Measurements from ENCODE around the gene KRTAP4-8. TPM values are rescaled to one million over a fixed set of nuclear protein-coding genes. Genes with fewer than 3 reads are reported as not detected.
"Not testable (repeated sequence)": the region's sequence is repeated elsewhere in the genome, so short reads cannot be mapped to it uniquely, and the experiment has no call there.

KRTAP4-8 gene
- total RNA-seq, 2 experiments from 2014 or later = not detected

- intact Hi-C loops (cut with micrococcal nuclease; ENCODE audit: unreplicated experiment) = no loop called here
- H4K20me1 ChIP-seq (ENCODE audit: insufficient read depth, low read length) = no peaks in the 10 kb centered on the region
- no peak within 1 kb of the TSS for H3K27ac ChIP-seq (ENCODE audit: low read depth, low read length, poor library complexity, severe bottlenecking)
- no peak within 1 kb of the TSS for H3K4me2 ChIP-seq (ENCODE audit: low read length)
- TF ChIP-seq EZH2phosphoT487 (IDR thresholded peaks at IDR 0.05; ENCODE audit: borderline replicate concordance, low read depth, low read length) = no peak
- TF ChIP-seq CTCF (conservative IDR thresholded peaks at IDR 0.05; ENCODE audit: low read length) = no peak
- no peak within 1 kb of the TSS for H3K4me3 ChIP-seq (ENCODE audit: low read depth, low read length, poor library complexity, severe bottlenecking)
- no peaks in the 10 kb centered on the region for H3K79me2 ChIP-seq (ENCODE audit: insufficient read depth, low read depth, low read length)
- H3K9me3 ChIP-seq (ENCODE audit: low read length) = no peaks in the 10 kb centered on the region
- H3K36me3 ChIP-seq (ENCODE audit: insufficient read depth, low read length) = no peaks in the 10 kb centered on the region
- ChIA-PET CTCF (ENCODE audit: unreplicated experiment) (no interaction called here), POLR2A (no interaction called here)
- H2AFZ ChIP-seq (ENCODE audit: low read length) = no peak within 1 kb of the TSS
- H3K4me1 ChIP-seq (ENCODE audit: insufficient read depth, low read length, poor library complexity, severe bottlenecking) = no peaks in the 10 kb centered on the region
- DNase-seq (ENCODE audit: low spot score) = no peak
- H3K9me2 ChIP-seq (ENCODE audit: insufficient read depth, low read length) = no peaks in the 10 kb centered on the region
- BruUV-seq (replicated peaks) = no TSS peak
Measured at GRCh38 chr17:41065829-41066624, 31.9 kb downstream of the KRTAP4-8 start, which contains the start of gene KRTAP2-4. Gene KRTAP2-4 (minus strand): TSS chr17:41065879. CDS start chr17:41065845, 34 bp downstream.

GRCh38 chr17:41065016-41065689, 32.8 kb downstream of the KRTAP4-8 start:
- BruUV-seq (replicated peaks); H3K36me3 ChIP-seq (ENCODE audit: insufficient read depth, low read length); H3K4me2 ChIP-seq (ENCODE audit: low read length); H3K4me3 ChIP-seq (ENCODE audit: low read depth, low read length, poor library complexity, severe bottlenecking); CTCF ChIA-PET (ENCODE audit: unreplicated experiment); H3K27ac ChIP-seq (ENCODE audit: low read depth, low read length, poor library complexity, severe bottlenecking); H3K4me1 ChIP-seq (ENCODE audit: insufficient read depth, low read length, poor library complexity, severe bottlenecking); H3K9me2 ChIP-seq (ENCODE audit: insufficient read depth, low read length); H3K79me2 ChIP-seq (ENCODE audit: insufficient read depth, low read depth, low read length); H4K20me1 ChIP-seq (ENCODE audit: insufficient read depth, low read length); H3K9me3 ChIP-seq (ENCODE audit: low read length); intact Hi-C loops (cut with micrococcal nuclease; ENCODE audit: unreplicated experiment); H2AFZ ChIP-seq (ENCODE audit: low read length); DNase-seq (ENCODE audit: low spot score); POLR2A ChIA-PET: not testable (repeated sequence)

GRCh38 chr17:41064301-41064700, 33.6 kb downstream of the KRTAP4-8 start:
- H3K9me3 ChIP-seq (ENCODE audit: low read length) = no peaks in the 10 kb centered on the region
- ChIA-PET POLR2A (no interaction called here), CTCF (ENCODE audit: unreplicated experiment) (no interaction called here)
- H3K4me3 ChIP-seq (ENCODE audit: low read depth, low read length, poor library complexity, severe bottlenecking) = no peak overlapping the region
- no peak for TF ChIP-seq CTCF (conservative IDR thresholded peaks at IDR 0.05; ENCODE audit: low read length)
- no peak for TF ChIP-seq EZH2phosphoT487 (IDR thresholded peaks at IDR 0.05; ENCODE audit: borderline replicate concordance, low read depth, low read length)
- no peak overlapping the region for H3K4me2 ChIP-seq (ENCODE audit: low read length)
- no peaks in the 10 kb centered on the region for H3K4me1 ChIP-seq (ENCODE audit: insufficient read depth, low read length, poor library complexity, severe bottlenecking)
- H3K27ac ChIP-seq (ENCODE audit: low read depth, low read length, poor library complexity, severe bottlenecking) = no peak overlapping the region
- H3K9me2 ChIP-seq (ENCODE audit: insufficient read depth, low read length) = no peaks in the 10 kb centered on the region
- intact Hi-C loops (cut with micrococcal nuclease; ENCODE audit: unreplicated experiment) = no loop called here
- H4K20me1 ChIP-seq (ENCODE audit: insufficient read depth, low read length) = no peaks in the 10 kb centered on the region
- no peaks in the 10 kb centered on the region for H3K36me3 ChIP-seq (ENCODE audit: insufficient read depth, low read length)
- BruUV-seq (replicated peaks) = no TSS peak
- H3K79me2 ChIP-seq (ENCODE audit: insufficient read depth, low read depth, low read length) = no peaks in the 10 kb centered on the region
- DNase-seq (ENCODE audit: low spot score) = no peak
- H2AFZ ChIP-seq (ENCODE audit: low read length) = no peak overlapping the region

Data from OCI-LY7 (cell line).